Peyer's patch (tissue), 4 donors: Measurements from ENCODE around the gene DST.

ENCODE experiments used
- POLR2A ChIP-seq, 2 donors: fragments of 450-650 bp; IDR thresholded peaks; one replicate each; pipeline ENCODE4 v1.5.1; 2017; ENCODE audit warnings: antibody characterized with exemption in 2 of 2, mild to moderate bottlenecking in 2 of 2, moderate library complexity in 2 of 2
- TF ChIP-seq, protein P1 (sequence below), 6 experiments: fragments of 450-650 bp in 4 of 6; fragments of 200-600 bp in 2 of 6; sonication (generic) in 1 of 6; IDR thresholded peaks; one replicate each; pipeline ENCODE4 v1.5.1; 2017 to 2019; ENCODE audit warnings: antibody characterized with exemption in 6 of 6, mild to moderate bottlenecking in 3 of 6, moderate library complexity in 1 of 6

DNA sequence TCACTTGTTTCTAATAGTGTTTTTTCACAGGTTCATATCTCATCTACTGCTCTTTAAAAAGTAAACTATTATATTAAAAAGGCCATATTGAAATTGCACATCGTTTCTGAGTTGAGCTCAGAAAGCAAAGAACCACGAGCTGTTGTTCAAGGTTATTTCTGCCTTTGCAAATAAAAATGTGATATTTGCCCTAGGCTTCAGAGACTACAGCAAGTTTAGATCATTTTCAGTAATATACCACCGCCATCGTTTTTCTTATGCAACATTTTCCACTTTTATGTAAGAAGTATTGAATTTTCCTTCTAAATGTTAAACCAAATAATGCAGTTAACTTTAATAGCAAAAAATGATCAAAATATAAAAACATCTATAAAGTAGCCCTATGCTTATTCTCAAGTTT, 71.1 kb downstream of the DST start:
- TF ChIP-seq, protein P1, sequence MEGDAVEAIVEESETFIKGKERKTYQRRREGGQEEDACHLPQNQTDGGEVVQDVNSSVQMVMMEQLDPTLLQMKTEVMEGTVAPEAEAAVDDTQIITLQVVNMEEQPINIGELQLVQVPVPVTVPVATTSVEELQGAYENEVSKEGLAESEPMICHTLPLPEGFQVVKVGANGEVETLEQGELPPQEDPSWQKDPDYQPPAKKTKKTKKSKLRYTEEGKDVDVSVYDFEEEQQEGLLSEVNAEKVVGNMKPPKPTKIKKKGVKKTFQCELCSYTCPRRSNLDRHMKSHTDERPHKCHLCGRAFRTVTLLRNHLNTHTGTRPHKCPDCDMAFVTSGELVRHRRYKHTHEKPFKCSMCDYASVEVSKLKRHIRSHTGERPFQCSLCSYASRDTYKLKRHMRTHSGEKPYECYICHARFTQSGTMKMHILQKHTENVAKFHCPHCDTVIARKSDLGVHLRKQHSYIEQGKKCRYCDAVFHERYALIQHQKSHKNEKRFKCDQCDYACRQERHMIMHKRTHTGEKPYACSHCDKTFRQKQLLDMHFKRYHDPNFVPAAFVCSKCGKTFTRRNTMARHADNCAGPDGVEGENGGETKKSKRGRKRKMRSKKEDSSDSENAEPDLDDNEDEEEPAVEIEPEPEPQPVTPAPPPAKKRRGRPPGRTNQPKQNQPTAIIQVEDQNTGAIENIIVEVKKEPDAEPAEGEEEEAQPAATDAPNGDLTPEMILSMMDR (IDR thresholded peaks at IDR 0.05) = no peak
- no peak for TF ChIP-seq POLR2A (IDR thresholded peaks at IDR 0.05)
